Inflammatory macrophage treated with lipopolysaccharide for 4 hours (primary cell): ENCODE results near the gene DNLZ.
"Not testable (repeated sequence)": the region's sequence is repeated elsewhere in the genome, so short reads cannot be mapped to it uniquely, and the experiment has no call there.

ENCODE experiments used
- DNase-seq: peaks from one replicate; pipeline ENCODE4 v3.0.0-alpha.2; 2020

The DNLZ gene

DNA sequence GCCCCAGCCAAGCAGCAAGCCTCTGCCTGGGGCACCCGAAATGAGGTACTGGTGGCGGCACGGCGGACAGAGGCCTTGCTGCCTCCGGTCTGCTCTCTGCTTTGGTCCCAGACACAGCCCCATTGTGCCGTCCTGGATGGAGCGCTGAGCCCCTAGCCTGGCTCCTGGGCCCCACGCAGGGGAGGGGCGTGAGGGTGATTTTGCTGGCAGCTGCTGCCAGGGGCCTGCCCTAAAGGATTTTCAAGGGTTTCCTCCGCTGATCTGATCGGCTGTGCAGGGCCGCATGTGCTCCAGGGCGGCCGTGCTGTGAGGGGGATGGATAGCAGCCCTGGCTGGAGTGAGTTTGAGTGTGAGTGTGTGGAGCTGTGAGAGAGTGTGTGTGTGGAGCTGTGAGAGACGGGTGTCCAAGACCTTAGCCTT is 34.9 kb downstream of the DNLZ start:
- DNase-seq, result no peak

DNA sequence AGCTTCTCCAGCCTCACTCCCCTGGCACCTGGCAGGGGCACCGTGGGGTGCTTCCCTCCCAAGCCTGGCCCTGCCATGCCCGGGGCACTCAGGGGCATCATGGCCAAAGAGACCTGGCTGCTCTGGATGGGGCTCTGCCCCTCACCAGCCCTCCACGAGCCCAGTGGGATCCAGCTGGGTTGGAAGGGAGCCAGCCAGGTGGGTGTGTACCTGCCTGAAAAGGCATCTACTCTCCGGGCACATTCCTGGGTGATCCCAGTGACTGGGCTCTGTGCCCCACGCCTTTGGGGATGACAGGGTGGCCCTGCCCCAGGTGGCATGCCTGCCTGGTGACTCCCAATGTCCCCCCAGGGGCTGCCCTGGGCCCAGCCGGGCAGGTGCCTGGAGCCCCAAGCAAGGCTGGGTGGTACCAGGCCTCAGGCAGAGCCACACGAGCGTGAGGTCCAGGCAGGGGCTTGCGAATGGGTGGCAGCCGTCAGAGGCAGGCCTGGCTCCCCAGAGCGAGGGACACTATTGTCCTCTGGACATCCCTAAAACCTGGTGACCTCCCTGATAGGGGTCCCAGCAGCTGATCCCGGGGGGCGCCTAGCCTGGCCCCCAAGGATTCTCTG is 35.4 kb downstream of the DNLZ start:
- DNase-seq, result no peak

DNA sequence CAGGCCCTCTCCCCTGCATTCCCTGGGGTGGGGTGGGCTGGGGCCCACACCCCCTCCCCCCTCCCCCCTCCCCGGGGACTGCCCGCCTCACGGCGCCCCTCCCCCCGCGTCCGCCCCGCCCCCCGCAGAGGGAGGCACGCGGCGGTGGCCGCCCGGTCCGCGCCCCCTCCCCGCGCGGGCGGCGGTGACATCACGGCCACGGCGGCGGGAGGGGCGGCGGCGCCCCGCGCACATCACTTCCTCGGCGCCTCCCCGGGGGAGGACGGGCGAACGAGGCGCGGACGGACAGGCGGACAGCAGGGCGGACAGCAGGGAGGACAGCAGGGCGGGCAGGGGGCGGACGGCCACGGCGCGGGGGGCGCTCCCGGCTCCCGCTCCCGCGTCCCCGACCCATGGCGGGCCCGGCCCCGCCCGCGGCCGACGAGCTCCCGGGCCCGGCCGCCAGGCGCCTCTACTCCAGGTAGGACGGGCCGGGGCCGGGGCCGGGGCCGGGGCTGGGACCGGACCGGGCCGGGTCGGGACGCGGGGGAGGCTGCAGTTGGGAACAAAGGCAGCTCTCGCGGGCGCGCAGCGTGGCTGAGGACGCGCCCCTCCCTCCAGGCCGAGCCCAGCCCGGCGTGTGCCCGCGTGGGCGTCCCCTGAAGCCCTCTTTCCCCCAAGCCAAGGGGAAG is 36.1 kb downstream of the DNLZ start, which contains the start of gene GPSM1:
TSS of gene GPSM1 (plus strand) at position 236 of the 671 bp plus-strand sequence. CDS start at position 393, 157 bp downstream.
- peak; percentile 34 for DNase-seq

DNA sequence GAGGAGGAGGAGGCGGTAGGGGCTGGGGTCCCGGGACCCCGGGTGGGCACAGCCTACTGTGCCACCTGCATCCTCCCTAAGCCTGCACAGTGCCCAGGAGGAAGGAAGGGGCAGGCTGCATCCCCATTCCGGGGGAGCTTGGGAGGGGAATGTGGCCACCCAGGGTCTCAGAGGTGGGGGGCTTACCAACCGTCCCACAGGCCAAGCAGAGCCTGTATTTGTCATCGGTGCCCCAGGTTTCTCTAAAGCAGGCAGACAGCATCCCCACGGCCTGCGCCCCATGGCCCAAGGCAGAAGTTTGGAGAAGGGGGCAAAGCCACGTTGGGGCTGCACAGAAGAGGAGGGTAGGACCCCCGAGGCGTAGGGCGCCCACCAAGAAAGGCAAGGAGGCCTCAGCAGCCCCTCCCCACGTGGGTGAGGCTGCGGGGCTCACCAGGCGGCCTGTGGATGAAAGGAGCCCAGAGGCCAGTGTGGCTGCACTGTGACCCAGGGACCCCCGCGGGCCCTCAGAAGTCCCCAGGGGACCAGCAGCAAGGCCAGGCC is 36.7 kb downstream of the DNLZ start:
- no peak for DNase-seq

DNA sequence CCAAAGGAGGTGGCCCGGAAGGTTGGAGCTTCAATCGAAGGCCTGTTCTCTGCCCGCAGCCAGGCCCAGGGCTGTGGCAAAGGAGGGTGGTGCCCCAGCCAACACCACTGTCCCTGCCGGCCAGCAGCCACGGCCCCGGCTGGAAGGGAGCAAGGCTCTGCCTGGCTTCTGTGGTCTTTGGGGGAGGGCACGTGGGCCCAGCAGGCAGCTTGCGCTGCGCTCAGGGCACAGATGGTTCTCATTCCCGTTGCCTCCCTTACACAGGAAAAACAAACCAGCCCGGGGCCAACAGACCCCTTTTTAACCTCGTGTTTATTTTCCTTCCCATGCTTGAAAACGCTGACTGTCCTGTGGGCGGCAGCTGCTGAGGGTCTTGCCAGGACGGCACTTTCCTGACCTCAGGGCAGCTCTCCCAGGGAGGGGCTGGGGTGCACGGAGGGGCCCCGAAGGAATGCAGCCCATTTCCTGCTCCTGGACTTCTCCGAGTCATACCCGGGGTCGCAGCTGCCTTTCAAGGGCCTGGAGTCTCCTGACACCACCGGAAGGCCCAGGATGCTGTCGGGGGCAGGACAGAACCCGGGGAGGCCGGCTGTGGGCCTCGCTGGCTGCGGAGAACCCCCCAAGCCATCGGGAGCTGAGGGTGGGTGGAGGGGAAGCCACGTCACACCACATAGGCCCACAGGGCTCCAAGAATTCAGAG is 37.3 kb downstream of the DNLZ start:
- DNase-seq, result no peak

DNA sequence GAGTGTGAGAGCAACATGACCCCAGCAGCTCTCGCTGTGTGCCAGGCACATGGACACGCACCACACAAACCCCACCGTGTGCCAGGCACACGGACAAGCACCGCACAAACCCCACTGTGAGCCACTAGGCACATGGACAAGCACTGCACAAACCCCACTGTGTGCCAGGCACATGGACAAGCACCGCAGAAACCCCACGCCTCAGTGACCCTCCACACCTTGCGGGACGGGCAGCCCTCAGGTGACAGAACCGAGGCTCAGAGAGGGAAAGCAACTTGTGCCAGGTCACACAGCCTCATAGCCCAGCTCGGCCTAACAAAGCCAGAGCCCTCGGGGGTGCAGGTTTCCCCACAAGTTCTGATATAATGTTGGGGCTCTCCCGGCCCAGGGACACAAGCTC is 38.2 kb downstream of the DNLZ start:
- no peak for DNase-seq

DNA sequence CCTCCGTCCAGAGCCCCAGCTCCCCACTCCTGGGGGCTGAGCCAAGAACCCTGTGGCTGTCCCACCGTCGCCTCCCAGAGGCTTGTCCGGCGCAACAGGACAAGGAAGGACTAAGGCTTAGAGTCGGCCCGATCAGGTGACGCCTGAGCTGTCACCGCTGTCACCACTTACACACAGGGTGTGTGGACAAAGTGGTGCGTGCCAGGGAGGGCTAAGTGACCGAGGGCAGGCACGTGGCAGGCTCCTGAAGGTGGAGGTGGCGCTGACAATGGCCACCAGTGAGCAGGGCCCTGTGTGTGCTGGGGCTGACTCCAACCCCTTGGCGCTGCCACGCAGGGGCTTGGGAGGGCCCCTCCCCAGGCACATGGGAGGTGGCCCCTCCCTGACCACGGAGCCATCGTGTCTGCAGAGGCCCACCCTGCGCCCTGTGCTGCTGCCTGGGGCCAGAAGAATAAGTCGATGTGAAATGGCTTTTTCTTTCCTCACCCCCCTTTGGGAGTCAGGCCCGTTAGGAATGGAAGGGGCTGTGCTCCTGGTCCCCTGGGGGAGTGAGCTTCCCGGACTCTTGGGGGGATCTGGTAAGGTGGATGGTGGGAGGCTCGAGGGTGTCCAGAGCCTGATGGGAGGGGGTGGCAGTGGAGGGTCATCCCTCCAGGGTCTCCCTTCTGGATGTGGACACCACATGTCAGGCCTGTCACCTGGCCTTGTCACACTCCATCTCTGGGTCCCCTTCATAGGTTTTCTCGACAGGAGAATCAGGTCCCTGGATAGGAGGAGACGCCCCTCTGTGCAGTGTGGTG is 38.8 kb downstream of the DNLZ start:
- no peak for DNase-seq

DNA sequence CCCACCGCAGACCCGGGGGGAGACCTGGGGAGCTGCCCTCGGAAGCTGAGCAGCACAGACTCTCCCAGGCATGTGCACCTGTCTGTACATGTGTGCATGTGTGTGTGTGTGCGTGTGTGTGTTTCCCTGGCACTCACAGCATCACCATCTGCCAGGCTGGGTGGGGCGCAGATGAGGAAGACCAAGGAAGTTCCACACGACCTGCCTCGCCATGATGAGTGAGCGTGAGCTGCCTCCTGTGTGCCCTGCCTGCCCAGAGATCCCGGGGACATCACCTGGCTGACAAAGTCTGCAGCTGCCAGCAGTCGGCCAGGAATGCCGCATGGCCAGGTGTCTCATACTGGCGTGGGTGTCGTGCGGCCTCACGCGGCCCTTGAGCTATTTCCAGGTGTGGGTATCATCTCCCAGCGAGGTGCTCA is 40.2 kb downstream of the DNLZ start:
- DNase-seq, result no peak

DNA sequence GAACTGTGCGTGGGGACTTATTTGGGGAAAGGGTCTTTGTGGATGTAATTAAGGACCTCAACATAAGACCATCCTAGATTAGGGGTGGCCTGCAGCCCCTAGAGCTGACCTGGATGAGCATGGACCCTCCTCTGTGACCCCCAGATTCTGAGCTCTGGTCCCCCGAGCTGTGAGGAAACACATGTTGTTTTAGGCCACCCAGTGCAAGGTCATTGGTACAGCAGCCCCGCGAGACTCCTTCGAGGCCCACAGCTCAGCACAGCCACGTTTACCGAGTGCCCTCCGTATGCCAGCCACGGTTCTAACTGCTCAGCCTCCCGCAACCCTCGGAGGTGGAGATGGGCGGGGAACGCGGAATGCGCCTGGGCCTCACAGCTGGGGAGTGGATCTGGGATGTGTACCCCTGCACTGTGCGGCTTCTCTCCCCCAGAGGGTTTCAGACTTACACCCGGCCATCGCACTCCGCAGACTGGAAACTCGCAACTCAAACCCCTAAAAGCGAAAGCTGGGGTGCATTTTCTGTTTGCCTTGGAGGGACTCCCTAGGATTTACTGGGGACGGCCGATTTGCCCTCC is 40.7 kb downstream of the DNLZ start:
- DNase-seq, result no peak

DNA sequence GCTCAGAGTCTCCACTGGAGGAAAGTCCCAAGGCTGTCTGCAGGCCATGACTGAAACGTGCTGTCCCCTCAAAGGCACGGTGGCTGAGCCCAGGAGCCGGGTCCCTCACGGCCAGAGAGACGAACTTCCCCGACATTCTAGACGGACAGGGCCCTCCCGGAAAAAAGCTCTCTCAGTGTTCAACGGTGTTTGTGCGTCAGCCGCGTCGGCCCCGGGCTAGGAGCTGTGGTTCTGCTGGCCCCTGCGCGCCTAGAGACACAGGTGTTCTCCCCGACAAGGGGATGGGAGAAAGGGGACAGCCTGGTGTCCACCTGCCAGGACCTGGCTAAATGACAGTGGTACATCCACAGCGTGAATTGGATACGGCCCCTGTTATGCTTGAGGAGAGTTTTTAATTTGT is 42.0 kb downstream of the DNLZ start:
- no peak for DNase-seq

DNA sequence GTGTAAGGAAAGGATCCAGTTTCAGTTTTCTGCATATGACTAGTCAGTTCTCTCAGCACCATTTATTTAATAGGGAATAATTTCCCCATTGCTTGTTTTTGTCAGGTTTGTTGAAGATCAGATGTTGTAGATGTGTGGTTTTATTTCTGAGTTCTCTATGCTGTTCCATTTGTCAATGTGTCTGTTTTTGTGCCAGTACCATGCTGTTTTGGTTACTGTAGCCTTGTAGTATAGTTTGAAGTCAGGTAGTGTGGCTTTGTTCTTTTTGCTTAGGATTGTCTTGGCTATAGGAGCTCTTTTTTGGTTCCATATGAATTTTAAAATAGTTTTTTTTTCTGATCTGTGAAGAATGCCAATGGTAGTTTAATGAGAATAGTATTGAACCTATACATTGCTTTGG is 42.6 kb downstream of the DNLZ start:
- not testable (repeated sequence) for DNase-seq

DNA sequence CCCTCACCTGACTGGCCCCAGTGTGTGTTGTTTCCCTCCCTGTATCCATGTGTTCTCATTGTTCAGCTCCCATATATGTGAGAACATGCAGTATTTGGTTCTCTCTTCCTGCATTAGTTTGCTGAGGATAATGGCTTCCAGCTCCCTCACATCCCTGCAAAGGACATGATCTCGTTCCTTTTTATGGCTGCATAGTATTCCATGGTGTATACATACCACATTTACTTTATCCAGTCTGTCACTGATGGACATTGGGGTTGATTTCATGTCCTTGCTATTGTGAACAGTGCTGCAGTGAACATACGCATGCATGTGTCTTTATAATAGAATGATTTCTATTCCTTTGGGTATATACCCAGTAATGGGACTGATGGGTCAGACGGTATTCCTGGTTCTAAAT is 43.6 kb downstream of the DNLZ start:
- not testable (repeated sequence) for DNase-seq

DNA sequence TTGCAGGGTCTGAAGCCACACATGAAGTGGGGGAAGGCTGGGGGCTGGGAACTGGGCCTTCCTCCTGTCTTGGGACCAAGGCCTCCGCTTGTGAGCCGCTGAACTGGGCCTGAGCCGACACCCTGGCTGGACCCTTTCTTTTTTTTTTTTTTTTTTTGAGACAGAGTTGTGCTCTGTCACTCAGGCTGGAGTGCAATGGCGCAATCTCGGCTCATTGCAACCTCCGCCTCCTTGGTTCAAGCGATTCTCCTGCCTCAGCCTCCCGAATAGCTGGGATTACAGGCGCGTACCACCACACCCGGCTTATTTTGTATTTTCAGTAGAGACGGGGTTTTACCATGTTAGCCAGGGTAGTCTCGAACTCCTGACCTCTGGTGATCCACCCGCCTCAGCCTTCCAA is 44.3 kb downstream of the DNLZ start:
- not testable (repeated sequence) for DNase-seq

DNA sequence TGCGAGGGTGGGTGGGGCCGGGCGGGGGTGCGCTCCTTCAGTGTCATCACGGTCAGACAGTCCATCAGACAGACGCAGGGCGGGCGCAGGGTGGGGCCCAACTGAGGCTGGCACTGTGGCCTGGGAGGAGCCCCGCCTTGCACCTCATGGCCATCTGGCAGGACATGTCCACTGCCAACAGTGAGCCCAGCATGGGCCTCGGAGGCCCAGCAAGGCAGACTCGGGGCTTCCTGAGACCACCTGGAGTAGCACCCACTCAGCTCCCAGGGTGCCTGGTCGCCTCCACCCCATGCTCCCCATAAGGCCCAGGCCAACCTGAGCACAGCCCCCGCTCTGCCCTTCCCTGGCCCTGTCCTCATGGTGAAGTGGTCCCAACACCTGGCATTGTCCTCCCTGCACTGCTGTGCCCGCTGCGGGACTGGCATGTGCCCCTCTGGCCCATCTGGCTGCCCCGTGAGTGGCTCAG is 44.7 kb downstream of the DNLZ start:
- DNase-seq, result no peak

DNA sequence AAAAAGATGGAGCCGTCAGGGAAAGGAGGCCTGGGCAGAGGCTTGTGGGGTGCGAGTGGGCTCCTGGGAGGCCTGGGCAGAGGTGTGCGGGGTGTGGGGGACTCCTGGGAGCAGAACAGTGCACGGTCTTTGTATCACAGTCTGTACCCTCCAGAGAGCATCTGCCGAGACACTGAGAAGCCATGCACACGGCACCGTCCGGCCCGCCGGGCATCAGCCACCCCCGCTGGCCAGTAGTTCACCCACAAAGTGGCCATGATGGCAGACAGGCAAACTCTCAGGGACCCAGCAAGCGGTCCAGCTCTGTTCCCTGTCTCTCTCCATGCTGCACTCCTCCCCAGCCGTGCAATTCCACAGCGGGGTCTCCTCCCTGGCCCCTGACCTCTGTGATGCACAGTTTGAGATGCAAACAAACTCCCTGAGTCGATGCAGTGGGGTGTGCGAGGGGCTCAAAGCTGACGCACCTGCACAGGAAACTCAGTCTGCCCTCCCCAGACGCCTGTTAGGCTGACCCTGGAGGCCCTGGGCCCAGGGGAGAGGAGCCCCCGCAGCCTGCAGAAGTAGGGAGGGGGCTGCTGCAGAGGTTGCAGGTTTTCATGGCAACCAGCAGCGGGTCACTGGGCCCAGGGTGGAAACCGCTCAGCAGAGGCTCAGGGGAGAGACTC is 45.3 kb downstream of the DNLZ start:
- no peak for DNase-seq

DNA sequence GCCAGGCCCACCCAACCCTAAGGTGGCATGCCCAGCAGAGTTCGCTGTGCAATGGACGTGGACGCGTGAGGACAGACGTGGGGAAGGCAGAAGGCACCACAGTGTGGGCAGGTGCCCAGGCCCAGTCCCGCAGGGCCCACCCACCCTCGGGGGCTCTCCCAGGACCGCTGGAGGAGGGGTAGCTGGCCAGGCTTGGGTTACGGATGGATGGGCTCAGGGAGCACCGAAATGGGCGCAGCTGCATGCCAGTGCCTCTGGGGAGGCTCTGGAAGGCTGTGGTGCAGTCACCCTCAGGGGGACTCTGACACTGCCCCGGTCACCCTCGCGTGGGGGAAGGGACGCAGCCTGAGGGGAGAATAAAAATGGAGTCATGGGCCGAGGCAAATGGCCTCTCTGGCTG is 45.8 kb downstream of the DNLZ start:
- no peak for DNase-seq

DNA sequence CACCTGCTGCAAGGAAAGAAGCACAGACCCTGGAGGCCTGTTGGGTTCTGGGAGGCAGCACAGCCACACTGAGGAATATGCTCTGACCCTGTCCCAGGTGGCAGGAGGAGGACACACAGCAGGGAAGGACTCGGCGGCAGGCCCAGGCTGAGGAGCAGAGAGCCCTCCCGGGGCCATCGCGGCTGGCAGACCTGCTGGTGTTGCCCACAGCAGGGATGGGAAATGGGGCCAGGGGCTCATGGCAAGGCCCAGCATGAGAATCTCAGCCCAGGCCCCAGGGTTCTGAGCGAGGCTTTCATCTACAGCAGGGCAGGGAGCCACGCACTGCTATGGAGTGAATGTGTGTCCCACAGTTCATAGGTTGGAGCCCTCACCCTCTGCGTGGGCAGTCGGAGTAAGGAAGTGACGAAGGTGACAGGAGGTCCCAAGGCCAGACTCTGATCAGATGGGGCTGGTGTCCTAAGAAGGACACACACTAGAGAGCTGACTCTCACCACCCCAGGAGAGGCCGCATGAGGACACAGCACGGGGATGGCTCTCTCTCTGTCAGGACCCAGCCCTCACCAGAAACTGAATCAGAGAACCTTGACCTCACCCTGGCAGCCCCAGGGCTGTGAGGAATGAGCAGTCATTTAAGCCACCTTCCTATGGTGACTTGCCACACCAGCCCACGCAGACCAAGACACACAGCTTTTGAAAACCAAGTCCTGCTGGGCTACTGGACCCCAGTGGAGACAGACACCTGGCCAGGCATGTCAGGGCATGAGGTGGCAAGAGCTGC is 46.5 kb downstream of the DNLZ start:
- DNase-seq, result no peak

DNA sequence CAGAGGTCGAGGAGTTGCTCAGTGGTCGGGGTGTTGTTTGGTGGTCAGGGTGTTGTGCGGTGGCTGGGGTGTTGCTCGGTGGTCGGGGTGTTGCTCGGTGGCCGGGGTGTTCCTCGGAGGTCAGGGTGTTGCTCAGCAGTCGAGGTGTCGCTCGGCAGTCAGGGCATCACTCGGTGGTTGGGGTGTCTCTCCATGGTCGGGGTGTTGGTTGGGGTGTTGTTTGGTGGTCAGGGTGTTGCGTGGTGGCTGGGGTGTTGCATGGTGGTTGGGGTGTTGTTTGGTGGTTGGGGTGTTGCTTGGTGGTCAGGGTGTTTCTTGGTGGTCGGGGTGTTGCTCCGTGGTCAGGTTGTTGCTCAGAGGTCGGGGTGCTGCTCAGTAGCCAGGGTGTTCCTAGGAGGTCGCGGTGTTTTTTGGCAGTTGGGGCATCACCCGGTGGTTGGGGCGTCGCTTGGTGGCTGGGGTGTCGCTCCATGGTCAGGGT is 47.2 kb downstream of the DNLZ start:
- no peak for DNase-seq

DNA sequence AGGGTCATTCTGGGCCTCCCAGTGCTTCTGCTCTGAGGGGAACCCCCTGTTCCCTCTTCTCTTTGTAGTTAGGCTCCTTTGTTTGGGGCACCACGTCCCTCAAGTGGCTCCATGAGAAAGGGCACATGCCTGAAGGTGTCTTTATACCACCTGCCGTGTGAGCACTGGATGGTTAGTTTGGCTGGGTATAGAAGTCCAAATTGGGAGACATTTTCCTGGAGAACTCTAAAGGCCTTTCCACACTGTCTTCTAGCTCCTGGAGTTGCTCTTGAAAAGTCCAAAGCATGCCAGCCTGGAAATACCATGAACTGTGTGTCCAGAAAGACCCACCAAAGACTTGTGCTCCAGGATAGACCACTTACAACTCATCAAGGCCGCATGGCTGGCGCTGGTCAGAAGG is 48.6 kb downstream of the DNLZ start:
- DNase-seq, result no peak

DNA sequence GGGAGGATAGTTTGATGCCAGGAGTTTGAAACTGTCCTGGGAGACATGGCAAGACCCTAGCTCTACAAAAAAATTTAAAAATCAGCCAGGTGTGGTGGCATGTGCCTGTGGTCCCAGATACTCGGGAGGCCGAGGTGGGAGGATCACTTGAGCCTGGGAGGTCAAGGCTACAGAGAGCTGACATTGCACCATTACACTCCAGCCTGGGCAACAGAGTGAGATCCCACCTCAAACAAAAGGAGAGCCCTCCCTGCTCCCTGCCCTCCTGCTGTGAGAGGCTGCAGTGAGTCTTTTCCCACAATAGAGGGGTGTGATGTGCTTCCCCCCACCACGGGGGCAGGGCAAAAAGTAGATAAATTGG is 49.5 kb downstream of the DNLZ start:
- DNase-seq, result no peak
